HEK293 (cell line): ENCODE results near the gene FAM171A2.

Experiments used
- BCL11A ChIP-seq: fragments of 450-650 bp; formaldehyde crosslinking; IDR thresholded peaks from 2 replicates; pipeline ENCODE4 v1.5.1; 2016; ENCODE audit warnings: low read depth, missing biosample characterization, missing genetic modification characterization
- GFI1B ChIP-seq: fragments of 450-650 bp; formaldehyde crosslinking; IDR thresholded peaks from 2 replicates; pipeline ENCODE4 v1.5.1; 2016; ENCODE audit warnings: missing biosample characterization, missing genetic modification characterization
- GLIS1 ChIP-seq: fragments of 450-650 bp; formaldehyde crosslinking; IDR thresholded peaks from 2 replicates; pipeline ENCODE4 v1.5.1; 2016; ENCODE audit warnings: missing biosample characterization, missing genetic modification characterization
- HOXC10 ChIP-seq: sonication (generic); formaldehyde crosslinking; IDR thresholded peaks from 2 replicates; pipeline ENCODE4 v1.8.1; 2023; ENCODE audit warnings: mild to moderate bottlenecking, missing genetic modification reagents
- KLF1 ChIP-seq: fragments of 450-650 bp; formaldehyde crosslinking; IDR thresholded peaks from 2 replicates; pipeline ENCODE4 v1.5.1; 2016; ENCODE audit warnings: missing biosample characterization, missing genetic modification characterization
- KLF8 ChIP-seq: fragments of 450-650 bp; formaldehyde crosslinking; IDR thresholded peaks from 2 replicates; pipeline ENCODE4 v1.5.1; 2016; ENCODE audit warnings: missing biosample characterization, missing genetic modification characterization
- MYNN ChIP-seq: fragments of 450-650 bp; formaldehyde crosslinking; IDR thresholded peaks from 2 replicates; pipeline ENCODE4 v1.5.1; 2016; ENCODE audit warnings: missing biosample characterization, missing genetic modification characterization, borderline replicate concordance
- ZFHX2 ChIP-seq: fragments of 450-650 bp; formaldehyde crosslinking; conservative IDR thresholded peaks from 2 replicates; pipeline ENCODE4 v1.5.1; 2016; ENCODE audit warnings: missing biosample characterization, missing genetic modification characterization
- ZIC2 ChIP-seq: fragments of 450-650 bp; formaldehyde crosslinking; IDR thresholded peaks from 2 replicates; pipeline ENCODE4 v1.5.1; 2016; ENCODE audit warnings: missing biosample characterization, missing genetic modification characterization
- ZNF132 ChIP-seq: fragments of 450-650 bp; formaldehyde crosslinking; IDR thresholded peaks from 2 replicates; pipeline ENCODE4 v1.5.1; 2017; ENCODE audit warnings: missing biosample characterization, missing genetic modification characterization, borderline replicate concordance
- ZNF140 ChIP-seq: fragments of 450-650 bp; formaldehyde crosslinking; IDR thresholded peaks from 2 replicates; pipeline ENCODE4 v1.5.1; 2016; ENCODE audit warnings: missing biosample characterization, missing genetic modification characterization
- ZNF146 ChIP-seq: fragments of 450-650 bp; formaldehyde crosslinking; IDR thresholded peaks from 2 replicates; pipeline ENCODE4 v1.5.1; 2016; ENCODE audit warnings: missing biosample characterization, missing genetic modification characterization
- ZNF24 ChIP-seq: fragments of 450-650 bp; formaldehyde crosslinking; IDR thresholded peaks from 2 replicates; pipeline ENCODE4 v1.5.1; 2016; ENCODE audit warnings: missing biosample characterization, missing genetic modification characterization
- ZNF514 ChIP-seq: fragments of 450-650 bp; formaldehyde crosslinking; IDR thresholded peaks from 2 replicates; pipeline ENCODE4 v1.5.1; 2016; ENCODE audit warnings: missing biosample characterization, missing genetic modification characterization
- ZNF558 ChIP-seq: fragments of 450-650 bp; formaldehyde crosslinking; IDR thresholded peaks from 2 replicates; pipeline ENCODE4 v1.5.1; 2016; ENCODE audit warnings: missing biosample characterization, missing genetic modification characterization
- ZNF600 ChIP-seq: fragments of 450-650 bp; formaldehyde crosslinking; IDR thresholded peaks from 2 replicates; pipeline ENCODE4 v1.5.1; 2016; ENCODE audit warnings: missing biosample characterization, missing genetic modification characterization
- ZNF677 ChIP-seq: fragments of 450-650 bp; IDR thresholded peaks from 2 replicates; pipeline ENCODE4 v1.5.0; 2018; ENCODE audit warnings: missing biosample characterization, mild to moderate bottlenecking, missing genetic modification characterization, moderate library complexity
- ZNF776 ChIP-seq: fragments of 450-650 bp; formaldehyde crosslinking; IDR thresholded peaks from 2 replicates; pipeline ENCODE4 v1.5.0; 2017; ENCODE audit warnings: missing biosample characterization, missing genetic modification characterization, borderline replicate concordance
- TF ChIP-seq, protein P1 (sequence below): fragments of 450-650 bp; formaldehyde crosslinking; IDR thresholded peaks from 2 replicates; pipeline ENCODE4 v1.5.1; 2016; ENCODE audit warnings: missing biosample characterization, missing genetic modification characterization
- TF ChIP-seq, protein P2 (sequence below): fragments of 450-650 bp; formaldehyde crosslinking; IDR thresholded peaks from 2 replicates; pipeline ENCODE4 v1.5.1; 2017; ENCODE audit warnings: missing biosample characterization, missing genetic modification characterization
- TF ChIP-seq, protein P3 (sequence below): fragments of 450-650 bp; formaldehyde crosslinking; IDR thresholded peaks from 2 replicates; pipeline ENCODE4 v1.5.1; 2016; ENCODE audit warnings: missing biosample characterization, missing genetic modification characterization
- TF ChIP-seq, protein P4 (sequence below): fragments of 450-650 bp; formaldehyde crosslinking; IDR thresholded peaks from 2 replicates; pipeline ENCODE4 v1.5.0; 2017; ENCODE audit warnings: missing biosample characterization, missing genetic modification characterization, borderline replicate concordance
- TF ChIP-seq, protein P5 (sequence below): fragments of 450-650 bp; formaldehyde crosslinking; IDR thresholded peaks from 2 replicates; pipeline ENCODE4 v1.5.1; 2016; ENCODE audit warnings: missing biosample characterization, missing genetic modification characterization

The FAM171A2 gene

DNA sequence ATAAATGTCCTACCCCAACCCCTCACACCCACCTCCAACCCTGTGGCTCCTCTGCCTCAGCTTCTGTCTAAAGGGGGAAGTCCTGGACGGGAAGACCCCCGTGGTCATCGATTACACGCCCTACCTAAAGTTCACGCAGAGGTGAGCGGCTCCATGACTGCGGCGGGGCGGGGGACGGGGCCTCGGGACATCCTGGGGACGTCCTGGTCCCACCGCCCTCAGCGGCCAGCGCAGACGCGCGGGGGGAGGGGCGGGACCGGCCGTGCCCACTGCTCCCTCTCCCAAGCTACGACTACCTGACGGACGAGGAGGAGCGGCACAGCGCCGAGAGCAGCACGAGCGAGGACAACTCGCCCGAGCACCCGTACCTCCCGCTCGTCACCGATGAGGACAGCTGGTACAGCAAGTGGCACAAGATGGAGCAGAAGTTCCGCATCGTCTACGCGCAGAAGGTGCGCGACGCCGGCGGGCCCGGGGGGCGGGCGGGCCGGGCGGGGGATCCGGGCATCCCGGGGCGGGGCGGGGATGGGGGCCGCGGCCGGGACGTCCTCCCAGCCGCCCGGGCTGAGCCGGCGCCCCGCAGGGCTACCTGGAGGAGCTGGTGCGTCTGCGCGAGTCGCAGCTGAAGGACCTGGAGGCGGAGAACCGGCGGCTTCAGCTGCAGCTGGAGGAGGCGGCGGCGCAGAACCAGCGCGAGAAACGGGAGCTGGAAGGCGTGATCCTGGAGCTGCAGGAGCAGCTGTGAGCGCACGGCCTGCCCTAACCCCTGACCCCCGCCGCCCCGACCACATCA is 48.6 kb downstream of the FAM171A2 start (continued):
- TF ChIP-seq ZNF140 (tag by site-specific recombination) = no peak
- peak; percentile 51 for TF ChIP-seq GLIS1 (tag by site-specific recombination)
- TF ChIP-seq, protein P1, sequence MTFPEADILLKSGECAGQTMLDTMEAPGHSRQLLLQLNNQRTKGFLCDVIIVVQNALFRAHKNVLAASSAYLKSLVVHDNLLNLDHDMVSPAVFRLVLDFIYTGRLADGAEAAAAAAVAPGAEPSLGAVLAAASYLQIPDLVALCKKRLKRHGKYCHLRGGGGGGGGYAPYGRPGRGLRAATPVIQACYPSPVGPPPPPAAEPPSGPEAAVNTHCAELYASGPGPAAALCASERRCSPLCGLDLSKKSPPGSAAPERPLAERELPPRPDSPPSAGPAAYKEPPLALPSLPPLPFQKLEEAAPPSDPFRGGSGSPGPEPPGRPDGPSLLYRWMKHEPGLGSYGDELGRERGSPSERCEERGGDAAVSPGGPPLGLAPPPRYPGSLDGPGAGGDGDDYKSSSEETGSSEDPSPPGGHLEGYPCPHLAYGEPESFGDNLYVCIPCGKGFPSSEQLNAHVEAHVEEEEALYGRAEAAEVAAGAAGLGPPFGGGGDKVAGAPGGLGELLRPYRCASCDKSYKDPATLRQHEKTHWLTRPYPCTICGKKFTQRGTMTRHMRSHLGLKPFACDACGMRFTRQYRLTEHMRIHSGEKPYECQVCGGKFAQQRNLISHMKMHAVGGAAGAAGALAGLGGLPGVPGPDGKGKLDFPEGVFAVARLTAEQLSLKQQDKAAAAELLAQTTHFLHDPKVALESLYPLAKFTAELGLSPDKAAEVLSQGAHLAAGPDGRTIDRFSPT (tag by site-specific recombination) = peak; percentile 67; the same call in 1 of the 2 replicates
- peak; percentile 39 for TF ChIP-seq KLF1 (tag by site-specific recombination)
- TF ChIP-seq ZNF558 (tag by site-specific recombination) = no peak
- no peak for TF ChIP-seq ZNF24 (tag by site-specific recombination)
- no peak for TF ChIP-seq HOXC10 (CRISPR knock-in tag)
- TF ChIP-seq ZNF776 (tag by site-specific recombination) = no peak
- TF ChIP-seq, protein P2, sequence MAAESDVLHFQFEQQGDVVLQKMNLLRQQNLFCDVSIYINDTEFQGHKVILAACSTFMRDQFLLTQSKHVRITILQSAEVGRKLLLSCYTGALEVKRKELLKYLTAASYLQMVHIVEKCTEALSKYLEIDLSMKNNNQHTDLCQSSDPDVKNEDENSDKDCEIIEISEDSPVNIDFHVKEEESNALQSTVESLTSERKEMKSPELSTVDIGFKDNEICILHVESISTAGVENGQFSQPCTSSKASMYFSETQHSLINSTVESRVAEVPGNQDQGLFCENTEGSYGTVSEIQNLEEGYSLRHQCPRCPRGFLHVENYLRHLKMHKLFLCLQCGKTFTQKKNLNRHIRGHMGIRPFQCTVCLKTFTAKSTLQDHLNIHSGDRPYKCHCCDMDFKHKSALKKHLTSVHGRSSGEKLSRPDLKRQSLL (tag by site-specific recombination) = peak; percentile 68; the same call in 1 of the 2 replicates
- peak; percentile 7; the same call in 1 of the 2 replicates for TF ChIP-seq ZFHX2 (tag by site-specific recombination)
- TF ChIP-seq MYNN (tag by site-specific recombination) = no peak
- TF ChIP-seq GFI1B (tag by site-specific recombination) = no peak
- no peak for TF ChIP-seq BCL11A (tag by site-specific recombination)
- TF ChIP-seq, protein P3, sequence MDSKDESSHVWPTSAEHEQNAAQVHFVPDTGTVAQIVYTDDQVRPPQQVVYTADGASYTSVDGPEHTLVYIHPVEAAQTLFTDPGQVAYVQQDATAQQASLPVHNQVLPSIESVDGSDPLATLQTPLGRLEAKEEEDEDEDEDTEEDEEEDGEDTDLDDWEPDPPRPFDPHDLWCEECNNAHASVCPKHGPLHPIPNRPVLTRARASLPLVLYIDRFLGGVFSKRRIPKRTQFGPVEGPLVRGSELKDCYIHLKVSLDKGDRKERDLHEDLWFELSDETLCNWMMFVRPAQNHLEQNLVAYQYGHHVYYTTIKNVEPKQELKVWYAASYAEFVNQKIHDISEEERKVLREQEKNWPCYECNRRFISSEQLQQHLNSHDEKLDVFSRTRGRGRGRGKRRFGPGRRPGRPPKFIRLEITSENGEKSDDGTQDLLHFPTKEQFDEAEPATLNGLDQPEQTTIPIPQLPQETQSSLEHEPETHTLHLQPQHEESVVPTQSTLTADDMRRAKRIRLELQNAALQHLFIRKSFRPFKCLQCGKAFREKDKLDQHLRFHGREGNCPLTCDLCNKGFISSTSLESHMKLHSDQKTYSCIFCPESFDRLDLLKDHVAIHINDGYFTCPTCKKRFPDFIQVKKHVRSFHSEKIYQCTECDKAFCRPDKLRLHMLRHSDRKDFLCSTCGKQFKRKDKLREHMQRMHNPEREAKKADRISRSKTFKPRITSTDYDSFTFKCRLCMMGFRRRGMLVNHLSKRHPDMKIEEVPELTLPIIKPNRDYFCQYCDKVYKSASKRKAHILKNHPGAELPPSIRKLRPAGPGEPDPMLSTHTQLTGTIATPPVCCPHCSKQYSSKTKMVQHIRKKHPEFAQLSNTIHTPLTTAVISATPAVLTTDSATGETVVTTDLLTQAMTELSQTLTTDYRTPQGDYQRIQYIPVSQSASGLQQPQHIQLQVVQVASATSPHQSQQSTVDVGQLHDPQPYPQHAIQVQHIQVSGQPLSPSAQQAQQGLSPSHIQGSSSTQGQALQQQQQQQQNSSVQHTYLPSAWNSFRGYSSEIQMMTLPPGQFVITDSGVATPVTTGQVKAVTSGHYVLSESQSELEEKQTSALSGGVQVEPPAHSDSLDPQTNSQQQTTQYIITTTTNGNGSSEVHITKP (tag by site-specific recombination) = peak; percentile 91
- no peak for TF ChIP-seq ZNF677 (tag by site-specific recombination)
- TF ChIP-seq KLF8 (tag by site-specific recombination) = 0 out of 2 replicates have a peak, but pooled peaks have one; percentile 16
- peak; percentile 54; the same call in 1 of the 2 replicates for TF ChIP-seq ZIC2 (tag by site-specific recombination)
- TF ChIP-seq, protein P4, sequence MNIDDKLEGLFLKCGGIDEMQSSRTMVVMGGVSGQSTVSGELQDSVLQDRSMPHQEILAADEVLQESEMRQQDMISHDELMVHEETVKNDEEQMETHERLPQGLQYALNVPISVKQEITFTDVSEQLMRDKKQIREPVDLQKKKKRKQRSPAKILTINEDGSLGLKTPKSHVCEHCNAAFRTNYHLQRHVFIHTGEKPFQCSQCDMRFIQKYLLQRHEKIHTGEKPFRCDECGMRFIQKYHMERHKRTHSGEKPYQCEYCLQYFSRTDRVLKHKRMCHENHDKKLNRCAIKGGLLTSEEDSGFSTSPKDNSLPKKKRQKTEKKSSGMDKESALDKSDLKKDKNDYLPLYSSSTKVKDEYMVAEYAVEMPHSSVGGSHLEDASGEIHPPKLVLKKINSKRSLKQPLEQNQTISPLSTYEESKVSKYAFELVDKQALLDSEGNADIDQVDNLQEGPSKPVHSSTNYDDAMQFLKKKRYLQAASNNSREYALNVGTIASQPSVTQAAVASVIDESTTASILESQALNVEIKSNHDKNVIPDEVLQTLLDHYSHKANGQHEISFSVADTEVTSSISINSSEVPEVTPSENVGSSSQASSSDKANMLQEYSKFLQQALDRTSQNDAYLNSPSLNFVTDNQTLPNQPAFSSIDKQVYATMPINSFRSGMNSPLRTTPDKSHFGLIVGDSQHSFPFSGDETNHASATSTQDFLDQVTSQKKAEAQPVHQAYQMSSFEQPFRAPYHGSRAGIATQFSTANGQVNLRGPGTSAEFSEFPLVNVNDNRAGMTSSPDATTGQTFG (tag by site-specific recombination) = no peak
- TF ChIP-seq ZNF146 (tag by site-specific recombination) = no peak
- TF ChIP-seq ZNF132 (tag by site-specific recombination) = no peak
- TF ChIP-seq ZNF514 (tag by site-specific recombination) = no peak
- peak; percentile 73 for TF ChIP-seq ZNF600 (tag by site-specific recombination)
- TF ChIP-seq, protein P5, sequence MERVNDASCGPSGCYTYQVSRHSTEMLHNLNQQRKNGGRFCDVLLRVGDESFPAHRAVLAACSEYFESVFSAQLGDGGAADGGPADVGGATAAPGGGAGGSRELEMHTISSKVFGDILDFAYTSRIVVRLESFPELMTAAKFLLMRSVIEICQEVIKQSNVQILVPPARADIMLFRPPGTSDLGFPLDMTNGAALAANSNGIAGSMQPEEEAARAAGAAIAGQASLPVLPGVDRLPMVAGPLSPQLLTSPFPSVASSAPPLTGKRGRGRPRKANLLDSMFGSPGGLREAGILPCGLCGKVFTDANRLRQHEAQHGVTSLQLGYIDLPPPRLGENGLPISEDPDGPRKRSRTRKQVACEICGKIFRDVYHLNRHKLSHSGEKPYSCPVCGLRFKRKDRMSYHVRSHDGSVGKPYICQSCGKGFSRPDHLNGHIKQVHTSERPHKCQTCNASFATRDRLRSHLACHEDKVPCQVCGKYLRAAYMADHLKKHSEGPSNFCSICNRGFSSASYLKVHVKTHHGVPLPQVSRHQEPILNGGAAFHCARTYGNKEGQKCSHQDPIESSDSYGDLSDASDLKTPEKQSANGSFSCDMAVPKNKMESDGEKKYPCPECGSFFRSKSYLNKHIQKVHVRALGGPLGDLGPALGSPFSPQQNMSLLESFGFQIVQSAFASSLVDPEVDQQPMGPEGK = peak; percentile 49; the same call in 1 of the 2 replicates
- TF ChIP-seq, all 188 proteins: peak for 26
